Measurements from ENCODE around the gene LIN54.

- TF ChIP-seq POLR2A (IDR thresholded peaks at IDR 0.05; ENCODE audit: insufficient read depth in 1 of 2, low read depth in 2 of 2, low read length in 2 of 2) (peak; percentile 48 to 82; a peak in 3 of 4 replicates), FOXA1 (IDR thresholded peaks at IDR 0.05) (no peak), FOXA1 (CRISPR knock-in tag; IDR thresholded peaks at IDR 0.05) (no peak; the same call in 1 of the 2 replicates), ZNF235 (CRISPR knock-in tag; IDR thresholded peaks at IDR 0.05; ENCODE audit: borderline replicate concordance) (no peak), RAD21 (CRISPR knock-in tag; IDR thresholded peaks at IDR 0.05) (no peak), ZNF180 (CRISPR knock-in tag; IDR thresholded peaks at IDR 0.05; ENCODE audit: borderline replicate concordance, low read depth) (no peak), SP5 (CRISPR knock-in tag; IDR thresholded peaks at IDR 0.05; ENCODE audit: borderline replicate concordance, low read depth) (peak; percentile 95), STAT6 (CRISPR knock-in tag; IDR thresholded peaks at IDR 0.05; ENCODE audit: borderline replicate concordance) (no peak)
- TF ChIP-seq, protein P1, sequence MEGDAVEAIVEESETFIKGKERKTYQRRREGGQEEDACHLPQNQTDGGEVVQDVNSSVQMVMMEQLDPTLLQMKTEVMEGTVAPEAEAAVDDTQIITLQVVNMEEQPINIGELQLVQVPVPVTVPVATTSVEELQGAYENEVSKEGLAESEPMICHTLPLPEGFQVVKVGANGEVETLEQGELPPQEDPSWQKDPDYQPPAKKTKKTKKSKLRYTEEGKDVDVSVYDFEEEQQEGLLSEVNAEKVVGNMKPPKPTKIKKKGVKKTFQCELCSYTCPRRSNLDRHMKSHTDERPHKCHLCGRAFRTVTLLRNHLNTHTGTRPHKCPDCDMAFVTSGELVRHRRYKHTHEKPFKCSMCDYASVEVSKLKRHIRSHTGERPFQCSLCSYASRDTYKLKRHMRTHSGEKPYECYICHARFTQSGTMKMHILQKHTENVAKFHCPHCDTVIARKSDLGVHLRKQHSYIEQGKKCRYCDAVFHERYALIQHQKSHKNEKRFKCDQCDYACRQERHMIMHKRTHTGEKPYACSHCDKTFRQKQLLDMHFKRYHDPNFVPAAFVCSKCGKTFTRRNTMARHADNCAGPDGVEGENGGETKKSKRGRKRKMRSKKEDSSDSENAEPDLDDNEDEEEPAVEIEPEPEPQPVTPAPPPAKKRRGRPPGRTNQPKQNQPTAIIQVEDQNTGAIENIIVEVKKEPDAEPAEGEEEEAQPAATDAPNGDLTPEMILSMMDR (CRISPR knock-in tag; IDR thresholded peaks at IDR 0.05) = no peak
Measured at GRCh38 chr4:83010522-83011318, at the start of gene LIN54.
